Activated CD8-positive, alpha-beta T cell treated with anti-CD3 and anti-CD28 coated beads for 36 hours (primary cell): Measurements from ENCODE around the gene NANP. TPM values are rescaled to one million over a fixed set of nuclear protein-coding genes. Genes with fewer than 3 reads are reported as not detected.
"Not testable (repeated sequence)": the region's sequence is repeated elsewhere in the genome, so short reads cannot be mapped to it uniquely, and the experiment has no call there.

Experiments used
- ATAC-seq: fragments of 200-7000 bp; cut with Tn5 transposase; one replicate; pipeline ENCODE4 v1.10.0; 2021; ENCODE audit warnings: mild to moderate bottlenecking, moderate library complexity
- CTCF ChIA-PET: fragments of 350-600 bp; sonication (Branson Sonifier 250); formaldehyde crosslinking; loops from one replicate; lab custom pipeline; 2021; ENCODE audit warnings: antibody characterized with exemption; lab: Charles Lee
- POLR2A ChIA-PET: fragments of 350-600 bp; sonication (Branson Sonifier 250); formaldehyde crosslinking; loops from one replicate; lab custom pipeline; 2021; ENCODE audit warnings: antibody characterized with exemption; lab: Charles Lee
- DNase-seq: peaks from one replicate; pipeline ENCODE4 v3.0.0-alpha.2; 2020
- H3K27ac Mint-ChIP-seq: one replicate; pipeline ENCODE4 v1.8.0; 2021; ENCODE audit warnings: mild to moderate bottlenecking, mixed read lengths
- H3K27me3 Mint-ChIP-seq: one replicate; pipeline ENCODE4 v1.8.0; 2021; ENCODE audit warnings: mixed read lengths
- H3K36me3 Mint-ChIP-seq: one replicate; pipeline ENCODE4 v1.8.0; 2021; ENCODE audit warnings: low read depth, mixed read lengths
- H3K4me1 Mint-ChIP-seq: one replicate; pipeline ENCODE4 v1.8.0; 2021; ENCODE audit warnings: low read depth, mixed read lengths
- H3K4me3 Mint-ChIP-seq: one replicate; pipeline ENCODE4 v1.8.0; 2021; ENCODE audit warnings: mild to moderate bottlenecking, moderate library complexity, mixed read lengths
- H3K9me3 Mint-ChIP-seq: one replicate; pipeline ENCODE4 v1.8.0; 2021; ENCODE audit warnings: mixed read lengths
- intact Hi-C: fragments of 100-400 bp; cut with micrococcal nuclease; formaldehyde crosslinking; loops from one replicate; pipeline ENCODE4 v1.10.0; 2022
- total RNA-seq, 2 experiments: library from RNA; stranded (reverse); gene quantifications; one replicate each; pipeline ENCODE4 v1.2.3, GENCODE V29; 2021
- TF ChIP-seq, protein P1 (sequence below): fragments of 200-600 bp; IDR thresholded peaks from one replicate; pipeline ENCODE4 v1.8.0; 2022; ENCODE audit warnings: antibody characterized with exemption, mild to moderate bottlenecking

The NANP gene
- total RNA-seq, 2 experiments from 2014 or later, result 7.6 to 8.0 TPM

DNA sequence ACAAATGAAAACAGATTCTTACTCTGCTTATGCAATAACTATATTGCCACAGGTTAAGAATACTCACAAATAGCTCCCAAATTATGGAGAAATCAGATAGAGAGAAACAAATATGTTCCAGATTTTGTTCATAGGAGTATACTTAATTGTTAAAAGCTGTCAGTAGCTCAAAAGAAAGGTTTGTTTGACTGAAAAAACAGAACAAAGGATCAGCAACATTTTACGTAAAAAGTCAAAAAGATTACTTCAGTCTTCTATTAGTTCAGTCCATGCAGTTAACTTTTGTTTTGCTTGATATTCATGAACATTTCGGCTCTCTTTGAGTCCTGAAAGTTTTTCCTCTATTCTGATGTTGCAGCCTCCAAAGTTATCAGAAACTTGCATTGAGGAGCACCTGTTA lies 13.4 kb upstream of the NANP start:
- no peaks in the 10 kb centered on the region for H3K27me3 Mint-ChIP-seq
- H3K36me3 Mint-ChIP-seq, result peaks cover 40% of the 10 kb centered on the region
- CTCF ChIA-PET, result no interaction called here
- intact Hi-C loops, result no loop called here
- no peak overlapping the region for H3K27ac Mint-ChIP-seq
- no peak for ATAC-seq
- TF ChIP-seq, protein P1, sequence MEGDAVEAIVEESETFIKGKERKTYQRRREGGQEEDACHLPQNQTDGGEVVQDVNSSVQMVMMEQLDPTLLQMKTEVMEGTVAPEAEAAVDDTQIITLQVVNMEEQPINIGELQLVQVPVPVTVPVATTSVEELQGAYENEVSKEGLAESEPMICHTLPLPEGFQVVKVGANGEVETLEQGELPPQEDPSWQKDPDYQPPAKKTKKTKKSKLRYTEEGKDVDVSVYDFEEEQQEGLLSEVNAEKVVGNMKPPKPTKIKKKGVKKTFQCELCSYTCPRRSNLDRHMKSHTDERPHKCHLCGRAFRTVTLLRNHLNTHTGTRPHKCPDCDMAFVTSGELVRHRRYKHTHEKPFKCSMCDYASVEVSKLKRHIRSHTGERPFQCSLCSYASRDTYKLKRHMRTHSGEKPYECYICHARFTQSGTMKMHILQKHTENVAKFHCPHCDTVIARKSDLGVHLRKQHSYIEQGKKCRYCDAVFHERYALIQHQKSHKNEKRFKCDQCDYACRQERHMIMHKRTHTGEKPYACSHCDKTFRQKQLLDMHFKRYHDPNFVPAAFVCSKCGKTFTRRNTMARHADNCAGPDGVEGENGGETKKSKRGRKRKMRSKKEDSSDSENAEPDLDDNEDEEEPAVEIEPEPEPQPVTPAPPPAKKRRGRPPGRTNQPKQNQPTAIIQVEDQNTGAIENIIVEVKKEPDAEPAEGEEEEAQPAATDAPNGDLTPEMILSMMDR, result no peak
- no peak overlapping the region for H3K4me3 Mint-ChIP-seq
- peaks cover 14% of the 10 kb centered on the region for H3K4me1 Mint-ChIP-seq
- DNase-seq, result no peak
- POLR2A ChIA-PET, result interaction anchor here (0.6 kb wide), 1 partner anchor 48 kb away, joined by 4 read pairs; no protein-coding TSS in a partner anchor
- H3K9me3 Mint-ChIP-seq, result peaks cover 6% of the 10 kb centered on the region

DNA sequence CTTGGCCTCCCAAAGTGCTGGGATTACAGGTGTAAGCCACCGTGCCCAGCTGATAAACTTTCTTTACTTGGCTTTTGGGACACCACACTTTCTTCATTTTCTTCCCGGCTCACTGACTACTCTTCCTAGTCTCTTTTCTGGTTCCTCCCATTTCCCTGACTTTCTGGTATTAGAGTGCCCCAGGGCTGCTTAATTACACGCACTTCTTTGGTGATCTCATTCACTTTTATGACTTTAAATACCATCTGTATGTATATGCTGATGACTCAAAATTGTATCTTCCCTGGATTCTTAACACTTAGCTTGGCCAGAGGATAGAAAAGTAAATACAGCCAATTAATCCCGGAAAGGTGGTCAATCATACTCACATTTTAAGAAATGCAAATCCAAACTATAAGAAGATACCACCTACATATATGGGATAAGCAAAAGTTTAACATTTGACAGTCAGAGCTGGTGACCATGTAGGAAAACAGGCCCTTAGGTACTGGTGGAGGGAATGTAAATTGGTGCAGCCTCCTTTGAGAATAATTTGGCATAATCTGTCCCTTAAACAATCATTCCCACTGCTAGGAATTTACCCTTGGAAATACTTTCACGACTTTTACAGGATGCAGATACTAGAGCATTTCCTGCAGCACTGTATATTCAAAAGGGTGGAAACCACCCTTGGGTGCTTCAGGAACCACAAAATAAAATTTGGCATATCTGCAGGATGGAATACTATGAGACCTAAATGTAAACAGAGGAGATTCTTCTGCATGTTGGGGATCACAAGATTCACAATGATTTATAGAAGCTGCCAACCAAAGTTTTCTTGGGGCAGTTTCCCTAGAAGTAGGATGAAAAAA lies 9.4 kb upstream of the NANP start:
- H3K4me1 Mint-ChIP-seq, result peaks cover 16% of the 10 kb centered on the region
- CTCF ChIA-PET, result no interaction called here
- POLR2A ChIA-PET, result no interaction called here

DNA sequence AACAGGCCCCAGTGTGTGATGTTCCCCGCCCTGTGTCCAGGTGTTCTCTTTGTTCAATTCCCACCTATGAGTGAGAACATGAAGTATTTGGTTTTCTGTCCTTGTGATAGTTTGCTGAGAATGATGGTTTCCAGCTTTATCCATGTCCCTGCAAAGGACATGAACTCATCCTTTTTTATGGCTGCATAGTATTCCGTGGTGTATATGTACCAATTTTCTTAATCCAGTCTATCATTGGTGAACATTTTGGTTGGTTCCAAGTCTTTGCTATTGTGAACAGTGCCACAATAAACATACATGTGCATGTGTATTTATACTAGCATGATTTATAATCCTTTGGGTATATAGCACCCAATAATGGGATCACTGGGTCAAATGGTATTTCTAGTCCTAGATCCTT lies 6.8 kb upstream of the NANP start:
- H3K27me3 Mint-ChIP-seq, POLR2A ChIA-PET, ATAC-seq, CTCF ChIA-PET, intact Hi-C loops, DNase-seq, H3K27ac Mint-ChIP-seq, H3K4me3 Mint-ChIP-seq: not testable (repeated sequence)
- Mint-ChIP-seq H3K36me3 (peaks cover 43% of the 10 kb centered on the region), H3K4me1 (peaks cover 16% of the 10 kb centered on the region), H3K9me3 (peaks cover 15% of the 10 kb centered on the region)

More for the DNA sequence above, 9.4 kb upstream of the NANP start:
- no peak overlapping the region for H3K4me3 Mint-ChIP-seq
- TF ChIP-seq, protein P1, result no peak
- H3K27me3 Mint-ChIP-seq, result no peaks in the 10 kb centered on the region
- no peak for ATAC-seq
- no peak overlapping the region for H3K27ac Mint-ChIP-seq
- H3K36me3 Mint-ChIP-seq, result peaks cover 50% of the 10 kb centered on the region
- H3K9me3 Mint-ChIP-seq, result peaks cover 18% of the 10 kb centered on the region
- intact Hi-C loops, result no loop called here
- DNase-seq, result no peak

DNA sequence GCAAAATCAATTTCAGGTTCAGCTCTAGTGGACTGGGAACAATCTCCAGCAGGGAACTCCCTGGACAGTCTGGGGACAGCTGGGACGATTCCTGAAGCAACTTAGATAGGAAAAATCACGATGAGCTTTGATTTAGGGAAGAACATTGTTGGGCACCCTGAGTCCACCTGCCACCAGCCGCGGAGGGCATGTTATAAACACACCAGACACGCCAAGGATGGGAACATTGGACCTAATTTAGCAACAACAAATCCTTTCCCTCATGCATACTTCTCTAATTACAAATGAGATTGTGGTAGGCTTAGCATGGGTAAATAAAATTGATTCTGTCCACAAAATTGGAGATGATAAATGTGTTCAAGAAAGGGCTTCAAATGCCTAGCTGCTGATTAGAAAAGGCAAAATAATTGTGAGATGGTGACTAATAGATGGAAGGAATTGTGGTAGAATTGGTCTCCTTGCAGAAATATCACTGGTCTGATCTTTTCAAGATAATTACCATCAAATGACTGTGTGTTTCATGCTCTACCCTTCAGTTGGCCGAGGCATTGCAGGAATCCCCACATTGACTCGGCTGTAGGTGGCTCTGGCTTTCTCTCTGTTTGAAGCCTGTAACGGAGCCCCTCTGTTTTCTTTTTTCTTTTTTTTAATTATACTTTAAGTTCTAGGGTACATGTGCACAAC lies 6.1 kb upstream of the NANP start:
- intact Hi-C loops, result no loop called here
- ChIA-PET CTCF (no interaction called here), POLR2A (no interaction called here)
- Mint-ChIP-seq H3K36me3 (peaks cover 37% of the 10 kb centered on the region), H3K27me3 (no peaks in the 10 kb centered on the region), H3K4me1 (peaks cover 16% of the 10 kb centered on the region), H3K9me3 (peaks cover 15% of the 10 kb centered on the region), H3K27ac (no peak overlapping the region), H3K4me3 (no peak overlapping the region)
- TF ChIP-seq, protein P1, result no peak
- DNase-seq (no peak), ATAC-seq (peak; percentile 37)

DNA sequence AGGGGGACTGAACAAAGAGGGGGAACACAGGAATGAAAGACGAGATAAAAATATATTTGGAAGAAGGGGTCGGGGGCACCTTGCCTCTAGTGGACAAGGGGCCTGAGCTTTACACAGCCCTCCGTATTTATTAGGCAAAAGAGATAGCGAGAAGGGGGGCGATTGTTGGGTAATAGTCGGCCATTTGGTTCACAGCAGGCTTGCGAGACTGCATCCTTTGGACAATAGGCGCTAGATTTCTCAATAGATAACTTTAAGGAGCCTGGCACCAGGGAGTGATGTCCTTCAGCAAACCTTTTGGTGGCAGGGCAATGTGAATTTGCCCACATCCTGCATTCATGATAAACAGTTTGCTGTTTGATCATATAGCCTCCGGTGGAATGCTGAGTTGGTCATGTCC lies 3.0 kb upstream of the NANP start:
- intact Hi-C loops, result no loop called here
- TF ChIP-seq, protein P1, result no peak
- no peak overlapping the region for H3K27ac Mint-ChIP-seq
- no peak for DNase-seq
- peaks cover 18% of the 10 kb centered on the region for H3K4me1 Mint-ChIP-seq
- H3K36me3 Mint-ChIP-seq, result peaks cover 37% of the 10 kb centered on the region
- no peak for ATAC-seq
- no peak overlapping the region for H3K4me3 Mint-ChIP-seq
- CTCF ChIA-PET, result no interaction called here
- peaks cover 15% of the 10 kb centered on the region for H3K9me3 Mint-ChIP-seq
- POLR2A ChIA-PET, result no interaction called here
- no peaks in the 10 kb centered on the region for H3K27me3 Mint-ChIP-seq
